ENCODE data around the gene HDAC2.
"Not testable (repeated sequence)": the region's sequence is repeated elsewhere in the genome, so short reads cannot be mapped to it uniquely, and the experiment has no call there.

The HDAC2 gene

DNA sequence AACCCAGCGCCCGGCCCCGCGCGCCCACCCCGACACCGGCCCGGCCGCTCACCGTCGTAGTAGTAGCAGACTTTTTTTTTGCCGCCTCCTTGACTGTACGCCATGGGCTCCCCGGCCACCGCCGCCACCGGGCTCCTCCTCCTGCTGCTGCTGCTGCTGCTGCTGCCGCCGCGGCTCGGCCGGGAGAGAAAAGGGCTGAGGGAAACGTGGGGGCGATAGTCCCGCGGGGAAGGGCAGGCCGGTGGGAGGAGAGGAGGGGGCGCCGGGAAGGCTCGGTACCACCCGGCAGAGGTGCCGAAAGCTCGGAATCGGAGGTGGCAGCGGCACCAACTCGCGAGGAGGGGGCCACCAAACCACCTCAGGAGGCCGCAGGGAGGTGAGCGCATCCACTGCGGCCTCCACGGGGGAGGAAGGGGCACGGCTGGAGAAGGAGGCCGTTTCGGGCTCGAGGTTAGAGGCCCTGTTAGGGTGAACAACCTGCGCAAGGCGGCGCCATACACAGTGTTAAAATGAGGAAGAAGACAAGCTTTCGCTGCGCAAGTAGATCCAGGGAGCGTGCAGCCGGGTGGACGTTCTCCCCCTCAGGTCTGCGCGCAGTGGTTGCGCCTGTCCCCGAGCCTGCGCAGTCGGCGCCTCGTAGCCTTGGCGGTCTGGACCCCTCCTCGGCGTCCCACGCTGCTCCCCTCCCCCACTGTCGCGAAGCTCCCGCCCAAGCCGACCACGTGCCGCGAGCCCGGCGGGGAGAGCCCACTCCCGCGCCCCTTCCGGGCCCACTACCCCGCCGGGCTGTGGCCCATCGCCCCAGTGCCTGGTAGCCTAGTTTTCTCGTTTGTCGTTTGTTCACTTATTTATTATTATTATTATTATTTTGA lies at the start of gene HDAC2:
Gene HDAC2 (minus strand): TSS at position 344 of the 872 bp plus-strand sequence. CDS start 240 bp downstream, at position 104.
- TF ChIP-seq, protein P1, sequence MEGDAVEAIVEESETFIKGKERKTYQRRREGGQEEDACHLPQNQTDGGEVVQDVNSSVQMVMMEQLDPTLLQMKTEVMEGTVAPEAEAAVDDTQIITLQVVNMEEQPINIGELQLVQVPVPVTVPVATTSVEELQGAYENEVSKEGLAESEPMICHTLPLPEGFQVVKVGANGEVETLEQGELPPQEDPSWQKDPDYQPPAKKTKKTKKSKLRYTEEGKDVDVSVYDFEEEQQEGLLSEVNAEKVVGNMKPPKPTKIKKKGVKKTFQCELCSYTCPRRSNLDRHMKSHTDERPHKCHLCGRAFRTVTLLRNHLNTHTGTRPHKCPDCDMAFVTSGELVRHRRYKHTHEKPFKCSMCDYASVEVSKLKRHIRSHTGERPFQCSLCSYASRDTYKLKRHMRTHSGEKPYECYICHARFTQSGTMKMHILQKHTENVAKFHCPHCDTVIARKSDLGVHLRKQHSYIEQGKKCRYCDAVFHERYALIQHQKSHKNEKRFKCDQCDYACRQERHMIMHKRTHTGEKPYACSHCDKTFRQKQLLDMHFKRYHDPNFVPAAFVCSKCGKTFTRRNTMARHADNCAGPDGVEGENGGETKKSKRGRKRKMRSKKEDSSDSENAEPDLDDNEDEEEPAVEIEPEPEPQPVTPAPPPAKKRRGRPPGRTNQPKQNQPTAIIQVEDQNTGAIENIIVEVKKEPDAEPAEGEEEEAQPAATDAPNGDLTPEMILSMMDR (IDR thresholded peaks at IDR 0.05; ENCODE audit: low read depth, low read length, missing control alignments) = no peak

DNA sequence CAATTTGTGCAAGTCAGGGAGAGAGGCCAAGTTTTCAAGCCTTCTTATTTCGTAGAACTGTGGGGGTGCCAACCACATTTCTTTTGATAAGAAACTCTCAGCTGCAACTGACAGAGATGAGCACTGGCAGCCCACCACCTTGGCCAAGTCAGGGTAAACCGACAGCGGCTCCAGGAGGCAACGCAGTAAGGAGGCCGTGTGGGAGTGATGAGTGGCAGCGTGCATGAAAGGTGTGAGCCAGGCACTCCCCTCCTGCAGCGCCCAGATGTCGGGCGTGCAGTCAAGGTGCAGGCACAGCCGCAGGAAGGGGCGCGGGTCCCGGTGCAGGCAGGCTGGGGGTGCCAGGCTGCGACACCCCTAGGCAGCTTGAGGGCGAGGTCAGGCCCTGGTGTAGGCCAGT lies 49.2 kb upstream of the HDAC2 start:
- DNase-seq (ENCODE audit: low read depth) = no peak
- TF ChIP-seq, protein P1 (IDR thresholded peaks at IDR 0.05; ENCODE audit: low read depth, low read length, missing control alignments) = no peak
- no peak overlapping the region for H3K4me3 ChIP-seq (ENCODE audit: low read depth, low read length)

More for the DNA sequence above, at the start of gene HDAC2:
- DNase-seq (ENCODE audit: low read depth) = peak; percentile 83
- peak within 1 kb of the TSS; percentile 82 for H3K4me3 ChIP-seq (ENCODE audit: low read depth, low read length)

DNA sequence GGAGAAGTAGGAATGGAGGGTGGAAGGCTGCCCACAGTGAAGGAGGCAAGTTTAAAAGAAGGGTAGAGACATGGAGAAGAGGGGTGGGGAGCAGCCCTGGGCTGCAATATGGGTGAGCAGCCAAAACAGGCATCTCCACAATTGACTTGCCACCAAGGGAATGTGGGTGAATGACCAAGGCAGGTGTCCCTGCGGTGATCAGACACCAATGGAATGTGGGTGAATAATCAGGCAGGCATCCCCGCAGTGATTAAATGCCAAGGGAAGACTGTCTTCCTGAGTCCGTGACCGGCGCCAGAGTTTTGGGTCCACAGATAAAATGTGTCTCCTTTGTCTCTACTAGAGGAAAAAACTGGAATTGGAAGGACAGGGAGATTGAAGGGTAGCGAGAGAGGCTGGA lies 46.2 kb upstream of the HDAC2 start:
- DNase-seq (ENCODE audit: low read depth); H3K4me3 ChIP-seq (ENCODE audit: low read depth, low read length): not testable (repeated sequence)

DNA sequence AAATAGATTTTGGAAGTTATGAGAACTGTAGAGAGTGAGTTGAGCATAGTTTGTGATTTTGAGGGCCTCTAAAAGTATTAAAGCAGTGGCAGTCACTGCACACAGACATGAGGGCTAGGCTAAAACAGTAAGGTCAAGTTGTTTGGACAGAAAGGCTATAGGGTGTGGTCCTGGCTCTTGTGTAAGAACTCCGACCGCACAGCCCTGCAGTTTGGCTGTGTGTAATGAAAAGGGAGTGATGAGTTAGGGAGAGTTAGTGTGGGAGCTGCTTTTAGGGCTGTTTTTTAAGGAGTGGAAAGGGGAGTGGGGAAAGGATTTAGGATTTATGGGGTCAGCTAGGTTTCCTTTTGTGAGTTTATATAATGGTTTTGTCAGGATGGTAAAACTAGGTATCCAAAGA lies 43.2 kb upstream of the HDAC2 start:
- not testable (repeated sequence) for DNase-seq (ENCODE audit: low read depth); H3K4me3 ChIP-seq (ENCODE audit: low read depth, low read length)

DNA sequence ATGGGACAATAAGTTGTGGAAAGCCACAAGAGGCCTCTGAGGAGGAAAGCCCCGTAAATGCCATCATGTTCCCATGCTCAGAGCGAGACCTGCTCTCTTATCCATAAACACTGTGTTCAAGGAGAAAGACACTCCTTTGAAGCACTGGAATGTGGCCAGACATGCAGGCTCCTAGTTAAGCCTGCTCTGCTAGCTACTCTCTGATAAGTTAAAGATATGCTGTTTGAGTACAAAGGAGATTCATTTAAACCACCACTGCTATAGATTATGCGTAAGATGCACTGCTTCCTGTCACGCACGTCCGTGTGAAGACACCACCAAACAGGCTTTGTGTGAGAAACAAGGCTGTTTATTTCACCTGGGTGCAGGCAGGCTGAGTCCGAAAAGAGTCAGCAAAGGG lies 40.5 kb upstream of the HDAC2 start:
- not testable (repeated sequence) for H3K4me3 ChIP-seq (ENCODE audit: low read depth, low read length); DNase-seq (ENCODE audit: low read depth)

DNA sequence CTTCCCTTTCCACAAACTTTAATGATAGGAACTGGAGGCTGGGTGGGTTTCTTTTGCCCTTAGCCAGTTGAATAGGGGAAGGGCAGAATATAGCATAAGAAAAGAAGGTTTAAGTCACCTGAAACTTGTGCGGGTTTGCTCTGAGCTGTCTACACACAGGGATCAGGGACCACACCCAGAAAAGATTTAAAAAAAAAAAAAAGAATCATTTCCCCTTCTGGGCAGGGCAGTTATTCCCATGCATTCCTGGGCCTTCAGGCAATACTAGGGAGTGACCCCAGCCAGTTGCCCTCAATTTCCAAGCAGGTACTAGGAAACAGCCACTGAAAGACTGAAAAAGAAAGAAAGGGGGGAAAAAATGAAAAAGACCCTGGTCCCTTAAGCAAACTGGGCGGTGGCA lies 39.6 kb upstream of the HDAC2 start:
- no peak for DNase-seq (ENCODE audit: low read depth)
- no peak overlapping the region for H3K4me3 ChIP-seq (ENCODE audit: low read depth, low read length)
- TF ChIP-seq, protein P1 (IDR thresholded peaks at IDR 0.05; ENCODE audit: low read depth, low read length, missing control alignments) = no peak

DNA sequence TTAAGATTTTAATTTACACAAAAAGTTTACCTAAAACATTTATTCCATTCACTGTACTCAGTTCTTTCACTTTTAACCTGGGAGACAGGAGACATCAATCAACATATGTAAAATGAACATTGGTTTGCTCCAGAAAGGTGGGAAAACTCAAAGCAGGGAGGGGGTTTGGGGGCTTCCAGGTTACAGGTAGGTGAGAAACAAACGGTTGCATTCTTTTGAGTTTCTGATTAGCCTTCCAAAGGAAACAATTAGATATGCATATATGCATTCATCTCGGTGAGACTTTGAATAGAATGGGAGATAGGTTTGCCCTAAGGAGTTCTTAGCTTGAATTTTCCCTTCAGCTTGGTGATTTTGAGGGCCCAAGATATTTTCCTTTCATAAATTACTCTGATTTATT lies 38.2 kb upstream of the HDAC2 start:
- TF ChIP-seq, protein P1 (IDR thresholded peaks at IDR 0.05; ENCODE audit: low read depth, low read length, missing control alignments) = no peak
- no peak overlapping the region for H3K4me3 ChIP-seq (ENCODE audit: low read depth, low read length)
- no peak for DNase-seq (ENCODE audit: low read depth)

DNA sequence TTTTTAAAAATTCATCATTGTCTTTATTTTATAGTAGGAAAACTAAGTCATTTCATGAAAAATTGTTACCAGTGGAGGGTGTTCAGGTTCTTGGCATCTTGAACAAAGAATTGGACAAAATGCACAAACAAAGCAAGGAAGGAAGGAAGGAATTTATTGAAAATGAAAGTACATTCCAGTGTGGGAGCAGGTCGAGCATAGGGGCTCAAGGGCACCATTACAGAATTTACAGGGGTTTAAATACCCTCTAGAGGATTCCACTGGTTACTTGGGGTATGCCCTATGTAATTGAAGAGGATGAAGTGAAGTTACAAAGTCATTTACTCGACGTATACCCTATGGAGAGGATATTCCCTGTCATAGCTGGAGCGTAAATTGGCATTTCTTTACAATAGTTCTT lies 37.4 kb upstream of the HDAC2 start:
- H3K4me3 ChIP-seq (ENCODE audit: low read depth, low read length) = no peak overlapping the region
- no peak for DNase-seq (ENCODE audit: low read depth)
- TF ChIP-seq, protein P1 (IDR thresholded peaks at IDR 0.05; ENCODE audit: low read depth, low read length, missing control alignments) = no peak
